Stimulated activated CD4-positive, alpha-beta T cell treated with anti-CD3 and anti-CD28 coated beads, Interleukin-15, amount 100 ng/mL, for 48 hours (primary cell): ENCODE measurements around the gene CEP55.
A peak's percentile ranks its signal among the peaks of the same experiment; 100 is the strongest.
"Not testable (repeated sequence)": the region's sequence is repeated elsewhere in the genome, so short reads cannot be mapped to it uniquely, and the experiment has no call there.

Source experiments
- DNase-seq, 2 donors: peaks; one replicate each; pipeline ENCODE4 v3.0.0-alpha.2; 2020; ENCODE audit warnings: low read depth in 2 of 2

CEP55 gene

GRCh38 chr10:93513091-93513490 lies 16.7 kb downstream of the CEP55 start:
- no peak for DNase-seq

DNA sequence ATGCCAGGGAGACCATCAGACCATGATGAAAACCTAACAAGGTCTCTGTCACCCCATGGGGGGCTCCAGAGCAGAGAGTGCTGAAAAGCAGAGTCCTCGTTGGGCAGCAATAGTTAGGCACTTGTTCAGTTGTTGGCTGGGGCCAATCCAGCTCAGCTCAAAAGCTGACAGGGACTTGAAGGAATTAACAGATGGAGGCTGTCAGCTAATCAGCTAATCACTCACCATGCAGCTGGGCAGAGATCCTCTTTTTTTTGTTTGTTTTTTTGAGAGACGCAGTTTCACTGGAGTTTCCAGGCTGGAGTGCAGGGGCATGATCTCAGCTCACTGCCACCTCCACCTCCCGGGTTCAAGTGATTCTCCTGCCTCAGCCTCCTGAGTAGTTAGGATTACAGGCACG lies 18.1 kb downstream of the CEP55 start:
- DNase-seq, result no peak

DNA sequence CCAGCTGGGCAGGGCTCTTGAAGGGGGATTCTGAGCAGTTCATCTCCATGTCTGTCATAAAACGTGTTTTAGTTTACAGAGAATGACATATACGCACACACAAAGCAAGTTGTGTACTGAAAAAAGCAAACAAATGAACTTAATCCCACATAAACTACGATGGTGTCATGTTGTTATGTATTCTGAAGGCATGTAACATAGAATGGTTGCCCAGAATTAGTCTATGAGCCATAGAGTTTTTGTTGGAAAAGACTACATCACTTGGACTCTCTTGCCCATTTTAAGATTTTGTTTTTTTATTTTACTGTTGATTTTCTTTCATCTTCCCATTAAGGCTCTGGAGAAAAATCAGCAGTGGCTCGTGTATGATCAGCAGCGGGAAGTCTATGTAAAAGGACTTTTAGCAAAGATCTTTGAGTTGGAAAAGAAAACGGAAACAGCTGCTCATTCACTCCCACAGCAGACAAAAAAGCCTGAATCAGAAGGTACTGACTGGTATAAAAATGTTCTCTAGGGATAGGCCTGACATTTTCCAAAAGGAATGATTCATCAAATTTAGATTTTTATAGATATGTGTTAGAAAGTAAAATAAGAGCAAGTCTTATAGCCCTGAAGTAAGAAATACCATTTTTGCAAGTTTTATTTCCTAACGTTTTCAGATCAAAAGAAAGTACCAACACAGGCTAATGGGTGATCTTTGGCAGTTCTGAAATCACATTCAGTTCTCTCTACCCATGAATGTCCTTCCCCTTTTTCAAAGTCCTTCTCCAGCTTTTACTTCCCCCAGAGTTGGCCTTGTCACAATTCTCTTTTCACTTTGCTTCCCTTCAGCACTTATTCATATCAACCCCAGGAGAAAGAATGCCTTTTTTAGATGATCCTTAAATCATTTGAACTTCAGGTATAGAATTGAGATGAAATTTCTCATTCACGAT lies 18.9 kb downstream of the CEP55 start:
- no peak for DNase-seq

- DNase-seq, result no peak
These were observed 19.6 kb downstream of the CEP55 start for GRCh38 chr10:93516006-93516380.

GRCh38 chr10:93518531-93518930 lies 22.1 kb downstream of the CEP55 start:
- DNase-seq, result no peak

GRCh38 chr10:93535293-93535692 lies 38.9 kb downstream of the CEP55 start:
- no peak for DNase-seq

DNA sequence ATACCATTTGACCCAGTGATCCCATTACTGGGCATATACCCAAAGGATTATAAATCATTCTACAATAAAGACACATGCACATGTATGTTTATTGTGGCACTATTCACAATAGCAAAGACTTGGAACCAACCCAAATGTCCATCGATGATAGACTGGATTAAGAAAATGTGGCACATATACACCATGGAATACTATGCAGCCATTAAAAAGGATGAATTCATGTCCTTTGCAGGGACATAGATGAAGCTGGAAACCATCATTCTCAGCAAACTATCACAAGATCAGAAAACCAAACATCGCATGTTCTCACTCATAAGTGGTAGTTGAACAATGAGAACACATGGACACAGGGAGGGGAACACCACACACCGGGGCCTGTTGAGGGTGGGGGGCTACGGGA lies 44.5 kb downstream of the CEP55 start:
- not testable (repeated sequence) for DNase-seq

GRCh38 chr10:93541402-93542357 lies 45.3 kb downstream of the CEP55 start:
- DNase-seq, result peak in 1 of 2 donors; percentile 7

DNA sequence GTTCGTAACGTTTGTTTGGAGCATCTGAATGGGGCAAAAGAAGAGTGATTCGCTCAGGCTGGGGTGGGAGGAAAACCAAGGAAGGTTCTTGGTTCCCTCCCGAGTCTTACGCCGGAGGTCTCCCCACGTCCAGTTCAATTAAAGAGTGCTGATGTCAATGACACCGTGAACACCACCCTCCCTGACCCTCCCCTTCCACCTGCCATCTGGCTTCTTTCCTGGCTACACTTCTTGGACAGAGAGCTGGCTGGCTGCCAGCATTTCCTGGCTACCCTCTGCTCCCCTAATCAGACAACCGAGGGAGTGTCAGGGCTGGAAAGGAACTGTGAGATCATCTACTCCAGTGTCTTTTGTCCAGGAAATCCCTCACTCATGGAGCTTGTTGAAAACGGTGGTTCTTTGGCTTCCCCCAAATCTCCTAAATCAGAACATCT lies 46.0 kb downstream of the CEP55 start:
- DNase-seq, result no peak

GRCh38 chr10:93546995-93547394 lies 50.6 kb downstream of the CEP55 start:
- not testable (repeated sequence) for DNase-seq

DNA sequence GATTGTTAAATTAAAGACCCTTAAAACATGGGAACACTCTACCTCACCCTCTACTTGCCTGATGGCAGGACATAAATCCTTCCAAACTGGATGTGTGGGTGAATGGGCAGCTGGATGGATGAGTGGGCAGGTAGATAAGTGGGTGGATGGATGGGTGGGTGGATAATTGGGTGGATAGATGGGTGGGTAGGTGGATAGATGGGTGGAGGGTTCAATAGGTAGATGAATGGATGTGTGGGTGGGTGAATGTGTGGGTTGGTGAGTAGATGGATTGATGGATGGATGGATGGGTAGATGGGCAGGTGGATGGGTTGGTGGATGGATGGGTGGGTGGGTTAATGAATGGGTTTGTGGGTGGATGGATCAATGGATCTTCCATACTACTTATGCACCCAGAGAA lies 51.1 kb downstream of the CEP55 start:
- DNase-seq, result no peak

GRCh38 chr10:93548376-93549071 lies 52.1 kb downstream of the CEP55 start:
- no peak for DNase-seq

DNA sequence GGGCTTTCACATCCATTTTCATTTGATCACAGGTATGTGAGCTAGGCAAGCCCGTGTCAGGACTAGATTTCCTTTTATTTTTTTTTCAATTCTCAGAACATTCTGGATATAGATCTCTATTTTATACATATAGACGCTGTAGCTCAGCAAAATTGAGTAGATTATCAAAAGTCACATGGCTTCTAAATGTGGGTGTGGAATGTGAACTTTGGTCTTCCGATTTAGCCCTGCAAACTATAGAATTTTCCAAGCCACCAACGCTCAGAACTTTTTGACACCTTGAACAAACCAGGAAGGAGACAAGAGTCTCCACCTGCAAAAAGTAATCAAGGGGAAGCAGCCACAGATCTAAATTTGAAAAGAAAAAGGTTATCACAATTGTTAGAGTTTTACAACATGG lies 54.2 kb downstream of the CEP55 start:
- DNase-seq, result no peak

- DNase-seq, result no peak
These were observed 56.4 kb downstream of the CEP55 start for GRCh38 chr10:93552780-93553179.

DNA sequence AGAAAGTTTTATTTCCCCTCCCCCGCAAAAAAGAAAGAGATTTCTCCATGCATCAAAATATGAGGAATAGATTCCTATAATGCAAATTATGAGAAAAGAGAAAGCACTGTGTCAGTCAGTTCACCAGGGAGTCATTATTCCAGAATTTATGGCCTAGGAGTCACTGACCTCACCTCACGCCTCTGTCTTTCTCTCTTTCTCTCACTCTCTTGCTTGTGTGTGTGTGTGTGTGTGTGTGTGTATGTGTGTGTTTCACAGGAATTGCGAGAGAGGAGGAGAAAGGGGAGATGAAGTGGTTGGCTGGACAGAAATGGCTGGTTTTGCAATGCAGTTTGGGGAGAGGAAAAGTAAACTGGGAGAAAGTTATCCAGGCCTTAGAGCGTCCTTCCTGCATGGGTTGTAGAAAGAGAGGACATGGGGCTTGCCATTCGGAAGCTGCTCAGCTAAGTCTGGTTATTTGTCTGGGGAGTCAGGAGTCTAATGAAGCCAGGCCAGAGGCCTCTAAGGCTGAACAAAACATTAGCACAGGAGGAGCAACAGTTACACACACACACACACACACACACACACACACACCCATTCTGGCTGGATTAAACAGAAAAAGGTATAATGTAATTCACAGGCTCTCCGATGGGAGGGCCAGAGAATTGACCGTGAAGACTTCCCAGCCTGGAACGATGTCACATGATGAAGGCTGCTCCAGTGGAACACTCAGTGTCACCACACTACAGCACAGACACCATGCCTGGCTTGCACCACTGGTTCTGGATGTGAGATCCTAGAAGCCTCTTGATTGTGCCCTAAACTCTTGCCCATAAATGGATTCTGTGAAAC lies 57.3 kb downstream of the CEP55 start:
- DNase-seq, result no peak

- DNase-seq, result no peak
These were observed 57.9 kb downstream of the CEP55 start for GRCh38 chr10:93554316-93554663.

DNA sequence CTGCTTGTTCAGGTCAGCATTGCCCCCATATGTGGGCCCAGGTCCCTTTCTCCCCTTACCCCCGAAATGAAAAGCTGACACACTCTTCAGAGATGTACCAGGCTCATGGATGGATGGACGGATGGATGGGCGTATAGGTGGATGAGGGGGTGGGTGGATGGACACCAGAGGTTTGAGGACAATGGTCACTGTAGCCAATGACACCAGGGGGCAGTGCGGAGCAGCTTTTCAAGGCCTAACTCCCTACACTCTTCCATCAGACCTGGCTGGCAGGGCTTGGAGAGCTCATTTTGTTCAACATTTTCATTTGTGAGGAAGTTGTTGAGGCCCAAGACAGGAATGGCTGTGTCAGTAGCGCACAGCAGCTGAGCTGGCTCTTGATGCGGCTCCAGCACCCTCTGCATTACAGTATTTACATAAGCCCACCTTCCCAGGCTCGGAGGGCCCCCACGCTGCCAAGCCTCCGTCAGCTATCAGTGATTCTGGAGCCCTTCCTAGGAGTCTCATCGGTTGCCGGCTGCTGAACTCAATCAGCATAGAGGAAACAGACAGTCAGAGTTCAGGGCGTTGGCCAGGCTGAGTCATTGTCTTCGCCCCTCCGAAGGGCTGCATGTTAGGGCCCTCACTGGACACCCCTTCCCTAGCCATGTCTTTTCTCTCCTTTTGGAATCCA lies 58.5 kb downstream of the CEP55 start:
- DNase-seq, result peak; percentile 18 to 33

- no peak for DNase-seq
These were observed 63.1 kb downstream of the CEP55 start for GRCh38 chr10:93559490-93559889.

GRCh38 chr10:93560541-93560940 lies 64.1 kb downstream of the CEP55 start:
- DNase-seq, result no peak

DNA sequence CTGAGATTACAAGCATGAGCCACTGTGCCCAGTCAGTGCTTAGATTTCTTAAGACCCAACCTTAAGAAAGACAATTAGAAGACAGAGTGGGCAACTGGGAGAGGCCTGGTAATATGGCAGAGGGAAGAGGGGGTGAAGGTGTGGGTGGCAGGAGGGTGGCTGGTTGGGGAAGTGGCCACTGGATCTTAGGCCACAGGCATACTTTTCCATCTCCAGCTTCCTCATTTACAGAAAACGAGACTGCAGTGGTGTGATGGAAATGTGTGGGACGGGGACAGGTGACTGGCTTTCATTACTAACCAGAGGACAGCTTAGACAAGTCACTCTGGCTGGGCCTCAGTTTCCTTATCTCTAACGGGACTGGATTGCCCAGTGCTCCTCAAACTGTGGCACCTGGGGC lies 69.0 kb downstream of the CEP55 start:
- no peak for DNase-seq
